Stomach (tissue), 9 donors: Measurements from ENCODE around the gene USP6NL. TPM values are rescaled to one million over a fixed set of nuclear protein-coding genes. Genes with fewer than 3 reads are reported as not detected.

ENCODE experiments used
- DNase-seq, 2 donors: peaks; one replicate each; pipeline versions ENCODE4 v3.0.0 to v3.0.0-alpha.2; 2013 to 2019
- H3K27ac ChIP-seq, 5 donors: fragments of 200-600 bp in 4 of 5; sonication (generic) in 4 of 5; one replicate each; pipeline ENCODE4 v1.5.1; 2013 to 2019; ENCODE audit warnings: mild to moderate bottlenecking in 1 of 5, moderate library complexity in 1 of 5
- H3K27me3 ChIP-seq, 3 donors: fragments of 200-600 bp; sonication (generic); one replicate each; pipeline ENCODE4 v1.5.1; 2017 to 2019; ENCODE audit warnings: mixed run types in 1 of 3
- H3K36me3 ChIP-seq, 4 donors: fragments of 200-600 bp; sonication (generic); 1 replicate in 3 of 4; 2 replicates in 1 of 4; pipeline ENCODE4 v1.5.1; 2016 to 2019
- H3K4me1 ChIP-seq, 4 donors: fragments of 200-600 bp; sonication (generic); one replicate each; pipeline ENCODE4 v1.5.1; 2016 to 2019
- H3K4me3 ChIP-seq, 4 donors: fragments of 200-600 bp; sonication (generic) in 3 of 4; one replicate each; pipeline ENCODE4 v1.5.1; 2016 to 2019; ENCODE audit warnings: mild to moderate bottlenecking in 1 of 4
- H3K9me3 ChIP-seq, 4 donors: fragments of 200-600 bp; sonication (generic); one replicate each; pipeline ENCODE4 v1.5.1; 2016 to 2019
- EP300 ChIP-seq: sonication (generic); formaldehyde crosslinking; IDR thresholded peaks from one replicate; pipeline ENCODE4 v1.6.1; 2017; ENCODE audit warnings: antibody characterized with exemption
- POLR2A ChIP-seq, 4 donors: fragments of 450-650 bp; IDR thresholded peaks; one replicate each; pipeline ENCODE4 v1.6.1; 2016; ENCODE audit warnings: antibody characterized with exemption in 4 of 4, control low read depth in 2 of 4, mild to moderate bottlenecking in 1 of 4, moderate library complexity in 1 of 4
- POLR2AphosphoS5 ChIP-seq, 3 donors: sonication (generic); formaldehyde crosslinking; IDR thresholded peaks; one replicate each; pipeline ENCODE4 v1.6.1; 2016; ENCODE audit warnings: antibody characterized with exemption in 3 of 3
- WGBS, 5 donors: extraction: QIAGEN DNeasy Blood & Tissue Kit in 3 of 5; methylation state at CpG; one replicate each; pipeline versions ENCODE4 v1.1.5 to v1.1.7; 2013 to 2018; 5-methylcytosine and 5-hydroxymethylcytosine counted together
- intact Hi-C: fragments of 100-400 bp; cut with DNase I; formaldehyde crosslinking; loops from one replicate; pipeline ENCODE4 v1.15.1; 2023; ENCODE audit warnings: low total_unique reads
- polyA plus RNA-seq, 3 donors: library from polyadenylated mRNA; stranded (reverse); fragments of 200-250 nt; gene quantifications; one replicate each; pipeline ENCODE4 v1.2.3, GENCODE V29; 2013
- total RNA-seq, 5 donors: library from RNA; depleted of rRNA; stranded (reverse); fragments of >200 nt; gene quantifications; one replicate each; pipeline versions ENCODE4 v1.1.0 to v1.2.3, GENCODE V29; 2014 to 2016
- TF ChIP-seq, protein P1 (sequence below), 7 experiments: fragments of 450-650 bp in 4 of 7; fragments of 200-600 bp in 3 of 7; sonication (generic) in 3 of 7; IDR thresholded peaks; one replicate each; pipeline ENCODE4 v1.5.1; 2016 to 2019; ENCODE audit warnings: antibody characterized with exemption in 7 of 7, control low read depth in 2 of 7, mild to moderate bottlenecking in 1 of 7
- donor health status: healthy with polysubstance abuse.
- donor health status: Bipolar disorder and iron deficiency.
- donor health status: healthy.

The USP6NL gene
- total and polyA plus RNA-seq, 8 donors, result 4.7 to 31.5 (median 6.3) TPM

DNA sequence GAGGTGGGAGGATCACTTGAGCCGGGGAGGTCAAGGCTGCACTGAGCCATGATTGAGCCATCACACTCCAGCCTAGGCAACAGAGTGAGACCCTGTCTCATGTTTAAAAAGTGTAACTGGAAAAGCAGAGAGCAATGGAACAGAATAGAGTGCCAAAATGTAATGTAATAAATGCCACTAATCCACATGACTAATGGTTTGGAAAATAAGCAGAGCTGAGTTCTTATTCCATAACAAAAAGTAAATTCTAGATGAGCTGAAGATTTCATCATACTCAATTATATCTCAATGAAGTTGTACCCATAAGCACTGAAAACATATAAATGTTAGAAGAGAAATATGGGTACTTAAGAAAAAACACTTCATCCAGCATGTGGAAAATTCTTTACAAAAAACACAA is 132.6 kb downstream of the USP6NL start:
- Histone ChIP-seq H3K27ac (no peak overlapping the region), H3K4me1 (peaks cover 0 to under 1% (median 0%) of the 10 kb centered on the region in 4 donors), H3K9me3 (no peaks in the 10 kb centered on the region), H3K27me3 (no peaks in the 10 kb centered on the region), H3K4me3 (no peak overlapping the region), H3K36me3 (peaks cover 0 to 26% (median 19%) of the 10 kb centered on the region in 4 donors)
- TF ChIP-seq POLR2A (IDR thresholded peaks at IDR 0.05) (no peak), POLR2AphosphoS5 (IDR thresholded peaks at IDR 0.05) (no peak), EP300 (no peak)
- TF ChIP-seq, protein P1, sequence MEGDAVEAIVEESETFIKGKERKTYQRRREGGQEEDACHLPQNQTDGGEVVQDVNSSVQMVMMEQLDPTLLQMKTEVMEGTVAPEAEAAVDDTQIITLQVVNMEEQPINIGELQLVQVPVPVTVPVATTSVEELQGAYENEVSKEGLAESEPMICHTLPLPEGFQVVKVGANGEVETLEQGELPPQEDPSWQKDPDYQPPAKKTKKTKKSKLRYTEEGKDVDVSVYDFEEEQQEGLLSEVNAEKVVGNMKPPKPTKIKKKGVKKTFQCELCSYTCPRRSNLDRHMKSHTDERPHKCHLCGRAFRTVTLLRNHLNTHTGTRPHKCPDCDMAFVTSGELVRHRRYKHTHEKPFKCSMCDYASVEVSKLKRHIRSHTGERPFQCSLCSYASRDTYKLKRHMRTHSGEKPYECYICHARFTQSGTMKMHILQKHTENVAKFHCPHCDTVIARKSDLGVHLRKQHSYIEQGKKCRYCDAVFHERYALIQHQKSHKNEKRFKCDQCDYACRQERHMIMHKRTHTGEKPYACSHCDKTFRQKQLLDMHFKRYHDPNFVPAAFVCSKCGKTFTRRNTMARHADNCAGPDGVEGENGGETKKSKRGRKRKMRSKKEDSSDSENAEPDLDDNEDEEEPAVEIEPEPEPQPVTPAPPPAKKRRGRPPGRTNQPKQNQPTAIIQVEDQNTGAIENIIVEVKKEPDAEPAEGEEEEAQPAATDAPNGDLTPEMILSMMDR (IDR thresholded peaks at IDR 0.05), result no peak
- no peak for DNase-seq
- intact Hi-C loops, result no loop called here
- 93 to 100% (median 100%) methylated on average over 1 of the region's 1 CpG for WGBS, 5 donors

DNA sequence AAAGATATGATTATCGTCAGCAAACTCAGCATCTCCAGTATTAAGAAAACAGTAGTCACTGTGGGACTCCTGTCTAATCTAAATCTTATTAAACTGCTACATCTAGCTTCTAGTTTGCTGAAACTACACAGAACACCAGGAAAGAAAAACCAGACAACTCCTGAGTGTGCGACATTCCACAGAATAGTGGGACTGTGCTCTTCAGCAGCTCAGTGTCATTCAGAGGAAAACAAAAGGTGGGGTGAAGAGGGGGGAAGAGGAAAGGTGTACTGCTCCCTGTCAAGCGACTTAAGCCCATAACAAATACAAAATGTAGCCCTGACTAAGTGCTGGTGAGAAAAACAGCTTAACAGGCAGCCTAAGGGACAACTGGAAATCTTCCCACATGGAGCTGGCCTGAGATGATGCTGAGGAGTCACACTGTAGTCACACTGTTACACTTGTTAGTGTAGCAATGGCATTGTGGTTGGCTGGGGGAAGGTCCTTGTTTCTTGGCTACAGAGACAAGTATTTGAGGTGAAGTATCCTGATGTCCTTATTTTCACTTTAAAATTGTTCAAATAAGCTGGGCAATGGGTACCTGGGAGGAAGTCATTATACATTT is 135.5 kb downstream of the USP6NL start:
- Histone ChIP-seq H3K36me3 (peaks cover 0 to 16% (median 8%) of the 10 kb centered on the region in 4 donors), H3K4me1 (peaks cover 0 to 7% (median 2%) of the 10 kb centered on the region in 4 donors), H3K27ac (no peak overlapping the region), H3K9me3 (no peaks in the 10 kb centered on the region), H3K4me3 (no peak overlapping the region), H3K27me3 (no peaks in the 10 kb centered on the region)
- DNase-seq, result no peak
- TF ChIP-seq EP300 (no peak), POLR2A (IDR thresholded peaks at IDR 0.05) (no peak), POLR2AphosphoS5 (IDR thresholded peaks at IDR 0.05) (no peak)
- TF ChIP-seq, protein P1 (IDR thresholded peaks at IDR 0.05), result no peak
- WGBS, 5 donors, result 75 to 96% (median 95%) methylated on average over 3 of the region's 3 CpGs
- intact Hi-C loops, result no loop called here

DNA sequence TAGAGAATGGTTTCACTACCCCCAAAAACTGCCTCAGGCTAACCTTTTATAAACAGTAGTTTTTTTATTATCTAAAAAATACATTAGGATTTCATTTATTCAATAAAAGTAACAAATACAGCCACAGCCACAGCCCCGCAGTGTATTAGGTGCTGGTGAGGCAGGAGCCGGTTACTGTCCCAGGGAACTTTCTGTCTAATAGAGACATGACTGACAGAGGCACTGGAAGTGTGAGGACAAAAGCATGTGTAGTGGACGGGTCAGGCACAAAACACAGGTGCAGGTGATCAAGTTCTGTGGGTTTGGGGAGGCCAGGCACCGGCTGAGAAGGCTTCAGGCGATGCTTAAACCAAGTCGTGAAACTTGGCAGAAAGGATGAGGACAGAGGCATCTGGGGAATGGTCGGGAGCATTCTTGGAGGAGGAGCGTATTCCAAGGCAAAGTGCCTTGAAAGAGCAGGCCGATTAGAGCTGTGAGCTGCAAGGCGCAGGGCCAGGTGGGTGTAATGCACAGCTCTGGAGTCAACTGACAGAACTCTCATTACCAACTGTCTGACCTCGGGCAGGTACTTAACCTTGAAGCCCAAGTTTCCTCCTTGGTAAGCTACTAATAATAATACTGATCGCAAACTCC is 138.2 kb downstream of the USP6NL start:
- Histone ChIP-seq H3K4me1 (peaks cover 0 to 7% (median 2%) of the 10 kb centered on the region in 4 donors), H3K9me3 (no peaks in the 10 kb centered on the region), H3K4me3 (no peak overlapping the region), H3K27me3 (no peaks in the 10 kb centered on the region), H3K36me3 (peaks cover 0 to 12% (median 5%) of the 10 kb centered on the region in 4 donors), H3K27ac (no peak overlapping the region)
- 66 to 79% (median 73%) methylated on average over 12 of the region's 12 CpGs for WGBS, 5 donors
- intact Hi-C loops, result no loop called here
- DNase-seq, result peak in 1 of 2 donors; percentile 47
- TF ChIP-seq EP300, result no peak
- TF ChIP-seq, protein P1 (IDR thresholded peaks at IDR 0.05), result no peak
- TF ChIP-seq POLR2AphosphoS5 (IDR thresholded peaks at IDR 0.05), result no peak
- TF ChIP-seq POLR2A (IDR thresholded peaks at IDR 0.05), result no peak

DNA sequence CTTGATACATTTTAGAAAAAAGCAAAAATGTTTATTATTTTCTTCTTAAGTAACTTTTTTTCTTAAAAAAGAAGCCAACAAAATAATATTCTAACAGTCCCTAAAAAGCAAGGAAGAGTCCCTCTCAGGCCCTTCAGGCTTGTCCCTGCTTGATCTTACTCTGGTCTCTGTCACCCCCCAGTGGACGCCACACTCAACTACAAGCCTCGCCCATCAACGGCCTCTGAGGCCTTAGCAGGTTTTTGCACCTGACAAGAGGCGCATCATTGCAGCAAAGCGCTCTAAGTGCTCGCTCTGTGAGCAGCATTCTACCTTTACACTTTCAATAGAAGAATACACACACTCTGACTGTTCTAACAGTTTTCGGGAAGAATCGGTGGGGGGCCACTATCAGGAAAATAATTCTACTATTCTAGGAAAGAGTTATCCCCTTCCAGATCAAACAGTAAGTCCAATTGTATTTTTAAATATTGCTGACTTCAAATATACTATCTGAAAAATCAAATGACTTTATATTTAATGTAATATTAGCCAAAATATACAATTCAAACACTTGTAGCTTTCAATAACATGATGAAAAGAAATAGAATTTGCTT is 139.2 kb downstream of the USP6NL start:
- Histone ChIP-seq H3K27me3 (no peaks in the 10 kb centered on the region), H3K4me1 (peaks cover 0 to 7% (median 2%) of the 10 kb centered on the region in 4 donors), H3K27ac (no peak overlapping the region), H3K9me3 (no peaks in the 10 kb centered on the region), H3K36me3 (peaks cover 0 to 12% (median 3%) of the 10 kb centered on the region in 4 donors), H3K4me3 (no peak overlapping the region)
- 58 to 80% (median 69%) methylated on average over 8 of the region's 8 CpGs for WGBS, 5 donors
- intact Hi-C loops, result no loop called here
- peak; percentile 65 to 79 for DNase-seq
- TF ChIP-seq, protein P1 (IDR thresholded peaks at IDR 0.05), result peak in 5 of 7 experiments; percentile 58 to 77 (median 60)
- TF ChIP-seq EP300, result no peak
- no peak for TF ChIP-seq POLR2AphosphoS5 (IDR thresholded peaks at IDR 0.05)
- no peak for TF ChIP-seq POLR2A (IDR thresholded peaks at IDR 0.05)
